Tibial nerve (tissue), 3 donors: ENCODE measurements around the gene SHANK2.

Experiments
- CTCF ChIP-seq, 5 experiments: fragments of 200-600 bp in 3 of 5; fragments of 450-650 bp in 2 of 5; sonication (generic) in 3 of 5; IDR thresholded peaks; one replicate each; pipeline ENCODE4 v1.5.1; 2016 to 2019; ENCODE audit warnings: antibody characterized with exemption in 5 of 5, mild to moderate bottlenecking in 3 of 5, moderate library complexity in 2 of 5
- POLR2A ChIP-seq, 2 donors: fragments of 450-650 bp; IDR thresholded peaks; one replicate each; pipeline ENCODE4 v1.6.1; 2017; ENCODE audit warnings: antibody characterized with exemption in 2 of 2, mild to moderate bottlenecking in 2 of 2, moderate library complexity in 2 of 2

- TF ChIP-seq CTCF (IDR thresholded peaks at IDR 0.05): no peak
- TF ChIP-seq POLR2A (IDR thresholded peaks at IDR 0.05): no peak
Observed at GRCh38 chr11:71218789-71219499, 33.4 kb downstream of the SHANK2 start.
